Stomach (tissue), 4 donors: Measurements from ENCODE around the gene ERG.

ENCODE experiments used
- CTCF ChIP-seq, 7 experiments: fragments of 450-650 bp in 4 of 7; fragments of 200-600 bp in 3 of 7; sonication (generic) in 3 of 7; IDR thresholded peaks; one replicate each; pipeline ENCODE4 v1.5.1; 2016 to 2019; ENCODE audit warnings: antibody characterized with exemption in 7 of 7, control low read depth in 2 of 7, mild to moderate bottlenecking in 1 of 7
- POLR2A ChIP-seq, 4 donors: fragments of 450-650 bp; IDR thresholded peaks; one replicate each; pipeline ENCODE4 v1.6.1; 2016; ENCODE audit warnings: antibody characterized with exemption in 4 of 4, control low read depth in 2 of 4, mild to moderate bottlenecking in 1 of 4, moderate library complexity in 1 of 4
- POLR2AphosphoS5 ChIP-seq, 3 donors: sonication (generic); formaldehyde crosslinking; IDR thresholded peaks; one replicate each; pipeline ENCODE4 v1.6.1; 2016; ENCODE audit warnings: antibody characterized with exemption in 3 of 3

DNA sequence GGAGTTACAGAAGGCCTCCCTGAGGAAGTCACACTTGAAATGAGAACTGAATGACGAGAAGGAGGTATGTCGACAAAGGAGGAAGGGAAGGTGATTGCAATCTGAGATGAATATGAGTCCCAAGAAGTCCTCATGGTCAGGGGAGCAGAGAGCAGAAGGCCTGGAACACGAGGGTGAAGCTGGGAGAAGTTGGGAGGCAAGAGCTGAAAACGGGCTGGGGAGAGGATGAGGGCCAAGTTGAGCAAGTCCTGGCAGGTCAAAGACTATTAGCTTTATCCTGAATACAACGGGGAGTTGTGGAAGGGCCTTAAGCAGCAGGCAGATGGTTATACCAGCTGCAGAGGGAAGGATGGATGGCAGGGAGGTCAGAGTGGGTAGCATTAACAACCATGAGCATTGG lies 152.0 kb downstream of the ERG start:
- TF ChIP-seq CTCF (IDR thresholded peaks at IDR 0.05) (no peak), POLR2AphosphoS5 (IDR thresholded peaks at IDR 0.05) (no peak), POLR2A (IDR thresholded peaks at IDR 0.05) (no peak)
